ENCODE data around the gene BOC. TPM values are rescaled to one million over a fixed set of nuclear protein-coding genes. Genes with fewer than 3 reads are reported as not detected.

Gene BOC
- total and polyA plus RNA-seq, 9 donors, result 28.6 to 98.5 (median 58.0) TPM

GRCh38 chr3:113261063-113261625 is 49.8 kb downstream of the BOC start:
- H3K36me3 ChIP-seq, result no peaks in the 10 kb centered on the region
- TF ChIP-seq POLR2A (IDR thresholded peaks at IDR 0.05) (no peak), EP300 (IDR thresholded peaks at IDR 0.05) (no peak)
- TF ChIP-seq, protein P1, sequence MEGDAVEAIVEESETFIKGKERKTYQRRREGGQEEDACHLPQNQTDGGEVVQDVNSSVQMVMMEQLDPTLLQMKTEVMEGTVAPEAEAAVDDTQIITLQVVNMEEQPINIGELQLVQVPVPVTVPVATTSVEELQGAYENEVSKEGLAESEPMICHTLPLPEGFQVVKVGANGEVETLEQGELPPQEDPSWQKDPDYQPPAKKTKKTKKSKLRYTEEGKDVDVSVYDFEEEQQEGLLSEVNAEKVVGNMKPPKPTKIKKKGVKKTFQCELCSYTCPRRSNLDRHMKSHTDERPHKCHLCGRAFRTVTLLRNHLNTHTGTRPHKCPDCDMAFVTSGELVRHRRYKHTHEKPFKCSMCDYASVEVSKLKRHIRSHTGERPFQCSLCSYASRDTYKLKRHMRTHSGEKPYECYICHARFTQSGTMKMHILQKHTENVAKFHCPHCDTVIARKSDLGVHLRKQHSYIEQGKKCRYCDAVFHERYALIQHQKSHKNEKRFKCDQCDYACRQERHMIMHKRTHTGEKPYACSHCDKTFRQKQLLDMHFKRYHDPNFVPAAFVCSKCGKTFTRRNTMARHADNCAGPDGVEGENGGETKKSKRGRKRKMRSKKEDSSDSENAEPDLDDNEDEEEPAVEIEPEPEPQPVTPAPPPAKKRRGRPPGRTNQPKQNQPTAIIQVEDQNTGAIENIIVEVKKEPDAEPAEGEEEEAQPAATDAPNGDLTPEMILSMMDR (IDR thresholded peaks at IDR 0.05), result no peak
- peak in 2 of 5 donors; percentile 49 to 57 for DNase-seq
- H3K27ac ChIP-seq, result peak overlapping the region in 1 of 2 donors; percentile 54
- no peaks in the 10 kb centered on the region for H3K27me3 ChIP-seq
- H3K9me3 ChIP-seq, result no peaks in the 10 kb centered on the region
- peaks cover 10% of the 10 kb centered on the region for H3K4me1 ChIP-seq (ENCODE audit: insufficient read depth)
- intact Hi-C loops (cut with DNase I), result no loop called here
- WGBS, 3 donors, result 13 to 23% (median 18%) methylated on average over 6 of the region's 6 CpGs
- H3K4me3 ChIP-seq, result no peak overlapping the region

- TF ChIP-seq POLR2A (IDR thresholded peaks at IDR 0.05) (no peak), EP300 (IDR thresholded peaks at IDR 0.05) (no peak)
- TF ChIP-seq, protein P1 (IDR thresholded peaks at IDR 0.05), result no peak
- no peaks in the 10 kb centered on the region for H3K27me3 ChIP-seq
- intact Hi-C loops (cut with DNase I), result no loop called here
- no peaks in the 10 kb centered on the region for H3K9me3 ChIP-seq
- no peaks in the 10 kb centered on the region for H3K36me3 ChIP-seq
- no peak overlapping the region for H3K4me3 ChIP-seq
- peaks cover 10% of the 10 kb centered on the region for H3K4me1 ChIP-seq (ENCODE audit: insufficient read depth)
- peak in 1 of 5 donors; percentile 54 for DNase-seq
- H3K27ac ChIP-seq, result peak overlapping the region in 1 of 2 donors; percentile 54
- 13 to 21% (median 18%) methylated on average over 1 of the region's 1 CpG for WGBS, 3 donors
These were observed 50.4 kb downstream of the BOC start for GRCh38 chr3:113261626-113262303.

- intact Hi-C loops (cut with DNase I), result no loop called here
- H3K4me3 ChIP-seq, result no peak overlapping the region
- TF ChIP-seq POLR2A (IDR thresholded peaks at IDR 0.05), result no peak
- TF ChIP-seq, protein P1 (IDR thresholded peaks at IDR 0.05), result no peak
- no peak for TF ChIP-seq EP300 (IDR thresholded peaks at IDR 0.05)
- no peaks in the 10 kb centered on the region for H3K36me3 ChIP-seq
- 50 to 51% (median 51%) methylated on average over 2 of the region's 2 CpGs for WGBS, 3 donors
- H3K4me1 ChIP-seq (ENCODE audit: insufficient read depth), result peaks cover 10% of the 10 kb centered on the region
- H3K9me3 ChIP-seq, result no peaks in the 10 kb centered on the region
- DNase-seq, result no peak
- peak overlapping the region in 1 of 2 donors; percentile 11 for H3K27ac ChIP-seq
- no peaks in the 10 kb centered on the region for H3K27me3 ChIP-seq
These were observed 50.9 kb downstream of the BOC start for GRCh38 chr3:113262304-113262665.

GRCh38 chr3:113263020-113263419 is 51.7 kb downstream of the BOC start:
- Histone ChIP-seq H3K4me1 (ENCODE audit: insufficient read depth) (peaks cover 10% of the 10 kb centered on the region), H3K27ac (peak overlapping the region in 1 of 2 donors; percentile 11)
- WGBS, 3 donors, result 92 to 95% (median 94%) methylated on average over 2 of the region's 2 CpGs

More at GRCh38 chr3:113263020-113263419, 51.7 kb downstream of the BOC start:
- H3K27me3 ChIP-seq, result no peaks in the 10 kb centered on the region
- intact Hi-C loops (cut with DNase I), result no loop called here
- H3K36me3 ChIP-seq, result no peaks in the 10 kb centered on the region
- H3K9me3 ChIP-seq, result no peaks in the 10 kb centered on the region
- no peak for DNase-seq
- TF ChIP-seq EP300 (IDR thresholded peaks at IDR 0.05) (no peak), POLR2A (IDR thresholded peaks at IDR 0.05) (no peak)
- TF ChIP-seq, protein P1 (IDR thresholded peaks at IDR 0.05), result no peak
- no peak overlapping the region for H3K4me3 ChIP-seq
